ENCODE results near the gene CCR3.

Gene CCR3

DNA sequence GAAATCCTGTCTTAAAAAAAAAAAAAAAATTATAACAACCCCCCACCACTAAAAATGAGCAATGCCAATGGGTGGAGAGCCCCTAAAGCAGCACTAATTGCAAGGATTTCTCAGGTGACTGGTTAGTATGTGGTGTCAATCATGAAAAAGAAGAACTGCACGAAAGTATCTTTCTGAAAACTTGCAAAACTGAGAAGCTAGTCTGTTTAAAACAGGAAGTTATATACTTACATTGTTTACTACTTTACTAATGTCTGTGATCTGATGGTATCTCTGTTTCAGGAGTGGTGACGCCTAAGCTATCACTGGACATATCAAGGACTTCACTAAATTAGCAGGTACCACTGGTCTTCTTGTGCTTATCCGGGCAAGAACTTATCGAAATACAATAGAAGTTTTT, at the start of gene CCR3:
TSS of gene CCR3 (plus strand) at position 341 of the 400 bp plus-strand sequence. CDS start 22,699 bp downstream, outside the sequence.
- Histone ChIP-seq H3K27me3 (no peaks in the 10 kb centered on the region), H3K9me3 (no peaks in the 10 kb centered on the region), H3K4me1 (ENCODE audit: control insufficient read depth in 1 of 2, insufficient read depth in 1 of 2, low read depth in 1 of 2, low read length in 1 of 2) (peaks cover 19 to 31% of the 10 kb centered on the region in 2 experiments), H3K36me3 (no peaks in the 10 kb centered on the region), H3K4me3 (ENCODE audit: low read depth in 1 of 2, low read length in 1 of 2) (peak within 1 kb of the TSS; percentile 40 to 41), H3K27ac (peak within 1 kb of the TSS; percentile 92)
- TF ChIP-seq, protein P1, sequence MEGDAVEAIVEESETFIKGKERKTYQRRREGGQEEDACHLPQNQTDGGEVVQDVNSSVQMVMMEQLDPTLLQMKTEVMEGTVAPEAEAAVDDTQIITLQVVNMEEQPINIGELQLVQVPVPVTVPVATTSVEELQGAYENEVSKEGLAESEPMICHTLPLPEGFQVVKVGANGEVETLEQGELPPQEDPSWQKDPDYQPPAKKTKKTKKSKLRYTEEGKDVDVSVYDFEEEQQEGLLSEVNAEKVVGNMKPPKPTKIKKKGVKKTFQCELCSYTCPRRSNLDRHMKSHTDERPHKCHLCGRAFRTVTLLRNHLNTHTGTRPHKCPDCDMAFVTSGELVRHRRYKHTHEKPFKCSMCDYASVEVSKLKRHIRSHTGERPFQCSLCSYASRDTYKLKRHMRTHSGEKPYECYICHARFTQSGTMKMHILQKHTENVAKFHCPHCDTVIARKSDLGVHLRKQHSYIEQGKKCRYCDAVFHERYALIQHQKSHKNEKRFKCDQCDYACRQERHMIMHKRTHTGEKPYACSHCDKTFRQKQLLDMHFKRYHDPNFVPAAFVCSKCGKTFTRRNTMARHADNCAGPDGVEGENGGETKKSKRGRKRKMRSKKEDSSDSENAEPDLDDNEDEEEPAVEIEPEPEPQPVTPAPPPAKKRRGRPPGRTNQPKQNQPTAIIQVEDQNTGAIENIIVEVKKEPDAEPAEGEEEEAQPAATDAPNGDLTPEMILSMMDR (IDR thresholded peaks at IDR 0.05), result no peak

DNA sequence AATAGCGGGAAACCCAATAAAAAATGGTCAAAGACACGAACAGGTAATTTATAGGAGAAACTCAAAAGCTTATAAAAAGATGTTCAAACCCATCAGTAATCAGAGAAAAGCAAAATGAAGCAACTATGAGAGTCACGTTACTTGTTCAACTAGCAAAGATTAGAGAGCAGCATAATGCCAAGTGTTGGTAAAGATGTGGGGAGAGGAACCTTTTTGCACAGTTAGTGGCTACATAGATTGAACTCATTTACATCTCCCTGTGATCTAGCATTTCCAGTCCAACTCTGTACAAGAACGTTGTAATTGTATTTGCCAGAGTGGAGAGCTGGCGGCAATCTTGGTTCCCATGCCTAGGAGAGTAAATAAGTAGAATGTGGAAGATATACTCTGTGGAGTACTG, 49.3 kb upstream of the CCR3 start:
- Histone ChIP-seq H3K4me3 (ENCODE audit: low read depth in 1 of 2, low read length in 1 of 2) (no peak overlapping the region), H3K9me3 (no peaks in the 10 kb centered on the region), H3K4me1 (ENCODE audit: control insufficient read depth in 1 of 2, insufficient read depth in 1 of 2, low read depth in 1 of 2, low read length in 1 of 2) (peaks cover 0 to 5% of the 10 kb centered on the region in 2 experiments), H3K27ac (no peak overlapping the region), H3K27me3 (no peaks in the 10 kb centered on the region), H3K36me3 (no peaks in the 10 kb centered on the region)
- TF ChIP-seq, protein P1 (IDR thresholded peaks at IDR 0.05), result no peak

DNA sequence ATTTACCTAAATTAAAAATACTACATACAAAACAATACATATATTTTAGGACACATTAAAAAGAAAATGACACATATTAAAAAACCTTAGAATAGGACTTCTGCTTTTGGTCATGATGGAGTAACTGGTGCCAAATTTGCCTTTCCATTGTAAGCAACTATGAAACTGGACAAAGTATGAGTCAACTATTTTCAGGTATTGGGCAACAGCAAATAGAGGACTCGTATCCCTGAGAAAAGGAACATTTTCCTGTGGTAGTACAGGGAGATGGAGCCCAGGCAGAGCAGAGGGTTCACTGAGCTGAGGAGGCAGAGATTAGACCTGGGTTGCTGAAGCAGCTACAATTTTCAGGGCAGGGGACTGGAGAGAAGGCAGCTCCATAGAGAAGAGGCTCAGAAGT, 48.8 kb upstream of the CCR3 start:
- Histone ChIP-seq H3K27ac (no peak overlapping the region), H3K36me3 (no peaks in the 10 kb centered on the region), H3K27me3 (no peaks in the 10 kb centered on the region), H3K9me3 (no peaks in the 10 kb centered on the region), H3K4me1 (ENCODE audit: control insufficient read depth in 1 of 2, insufficient read depth in 1 of 2, low read depth in 1 of 2, low read length in 1 of 2) (peaks cover 0 to 5% of the 10 kb centered on the region in 2 experiments), H3K4me3 (ENCODE audit: low read depth in 1 of 2, low read length in 1 of 2) (no peak overlapping the region)
- TF ChIP-seq, protein P1 (IDR thresholded peaks at IDR 0.05), result no peak

DNA sequence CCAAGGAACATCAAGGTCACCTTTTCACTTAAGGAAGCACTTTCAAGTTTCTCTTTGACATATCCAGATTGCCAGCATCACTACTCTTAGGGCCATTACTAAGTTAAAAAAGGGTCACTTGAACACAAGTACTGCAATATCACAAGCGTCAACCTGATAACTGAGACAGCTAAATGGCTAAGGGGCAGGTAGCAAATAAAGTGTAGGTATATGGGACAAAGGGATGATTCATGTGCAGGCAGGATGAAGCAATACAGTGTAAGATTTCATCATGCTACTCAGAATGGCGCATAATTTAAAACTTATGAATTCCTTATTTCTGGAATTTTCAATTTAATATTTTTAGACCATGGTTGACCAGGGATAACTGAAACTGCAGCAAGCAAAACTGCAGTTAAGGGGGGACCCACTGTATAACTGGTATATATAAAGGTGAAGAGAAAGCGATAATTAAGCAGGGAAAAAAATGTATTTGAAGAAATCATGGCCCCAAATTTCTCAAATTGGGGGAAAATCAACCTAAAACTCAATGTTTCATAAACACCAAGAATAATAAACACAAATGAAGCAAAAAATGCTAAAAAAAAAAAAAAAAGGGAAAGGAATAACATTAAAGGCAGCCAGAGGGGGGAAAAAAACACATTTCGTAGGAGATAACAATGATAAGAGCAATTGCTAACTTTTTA, 47.2 kb upstream of the CCR3 start:
- Histone ChIP-seq H3K36me3 (no peaks in the 10 kb centered on the region), H3K4me3 (ENCODE audit: low read depth in 1 of 2, low read length in 1 of 2) (no peak overlapping the region), H3K4me1 (ENCODE audit: control insufficient read depth in 1 of 2, insufficient read depth in 1 of 2, low read depth in 1 of 2, low read length in 1 of 2) (peaks cover 0 to 5% of the 10 kb centered on the region in 2 experiments), H3K9me3 (no peaks in the 10 kb centered on the region), H3K27me3 (no peaks in the 10 kb centered on the region), H3K27ac (no peak overlapping the region)
- TF ChIP-seq, protein P1 (IDR thresholded peaks at IDR 0.05), result no peak

DNA sequence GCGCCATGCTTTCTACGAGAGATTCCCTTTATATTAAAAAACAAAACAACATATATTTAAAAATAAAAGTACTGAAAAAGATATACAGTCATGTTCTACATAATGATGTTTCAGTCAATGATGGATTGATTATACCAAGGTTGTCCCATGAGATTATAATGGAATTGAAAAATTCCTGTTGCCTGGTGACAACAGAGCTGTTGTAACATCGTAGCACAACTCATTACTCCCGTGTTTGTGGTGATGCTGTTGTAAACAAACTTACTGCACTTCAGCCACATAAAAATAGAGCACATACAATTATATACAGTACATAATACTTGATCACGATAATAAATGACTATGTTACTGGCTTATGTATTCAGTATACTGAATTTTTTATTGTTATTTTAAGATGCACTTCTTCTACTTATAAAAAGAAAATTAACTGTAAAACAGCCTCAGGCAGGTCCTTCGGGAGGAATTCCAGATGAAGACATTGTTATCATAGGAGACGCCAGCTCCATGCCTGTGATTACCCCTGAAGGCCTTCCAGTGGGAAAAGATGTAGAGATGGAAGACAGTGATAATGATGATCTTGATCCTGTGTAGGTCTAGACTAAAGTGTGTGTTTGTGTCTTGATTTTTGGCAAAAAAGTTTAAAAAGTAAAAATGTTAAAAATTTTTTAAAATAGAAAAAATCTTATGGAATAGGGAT, 45.9 kb upstream of the CCR3 start:
- Histone ChIP-seq H3K27ac (no peak overlapping the region), H3K4me1 (ENCODE audit: control insufficient read depth in 1 of 2, insufficient read depth in 1 of 2, low read depth in 1 of 2, low read length in 1 of 2) (peaks cover 12 to 18% of the 10 kb centered on the region in 2 experiments), H3K4me3 (ENCODE audit: low read depth in 1 of 2, low read length in 1 of 2) (no peak overlapping the region), H3K36me3 (peaks cover 3% of the 10 kb centered on the region), H3K9me3 (no peaks in the 10 kb centered on the region), H3K27me3 (no peaks in the 10 kb centered on the region)
- TF ChIP-seq, protein P1 (IDR thresholded peaks at IDR 0.05), result no peak

Data from neutrophil (primary cell).